Vagina (tissue), 2 donors: ENCODE measurements around the gene CORO2B.

ENCODE experiments used
- CTCF ChIP-seq, 3 experiments: fragments of 450-650 bp in 2 of 3; fragments of 200-600 bp in 1 of 3; sonication (generic) in 1 of 3; IDR thresholded peaks; one replicate each; pipeline ENCODE4 v1.5.1; 2017 to 2019; ENCODE audit warnings: antibody characterized with exemption in 3 of 3, mild to moderate bottlenecking in 2 of 3, moderate library complexity in 2 of 3
- POLR2A ChIP-seq, 2 donors: fragments of 450-650 bp; IDR thresholded peaks; one replicate each; pipeline ENCODE4 v1.6.1; 2017; ENCODE audit warnings: antibody characterized with exemption in 2 of 2, mild to moderate bottlenecking in 2 of 2, moderate library complexity in 2 of 2

DNA sequence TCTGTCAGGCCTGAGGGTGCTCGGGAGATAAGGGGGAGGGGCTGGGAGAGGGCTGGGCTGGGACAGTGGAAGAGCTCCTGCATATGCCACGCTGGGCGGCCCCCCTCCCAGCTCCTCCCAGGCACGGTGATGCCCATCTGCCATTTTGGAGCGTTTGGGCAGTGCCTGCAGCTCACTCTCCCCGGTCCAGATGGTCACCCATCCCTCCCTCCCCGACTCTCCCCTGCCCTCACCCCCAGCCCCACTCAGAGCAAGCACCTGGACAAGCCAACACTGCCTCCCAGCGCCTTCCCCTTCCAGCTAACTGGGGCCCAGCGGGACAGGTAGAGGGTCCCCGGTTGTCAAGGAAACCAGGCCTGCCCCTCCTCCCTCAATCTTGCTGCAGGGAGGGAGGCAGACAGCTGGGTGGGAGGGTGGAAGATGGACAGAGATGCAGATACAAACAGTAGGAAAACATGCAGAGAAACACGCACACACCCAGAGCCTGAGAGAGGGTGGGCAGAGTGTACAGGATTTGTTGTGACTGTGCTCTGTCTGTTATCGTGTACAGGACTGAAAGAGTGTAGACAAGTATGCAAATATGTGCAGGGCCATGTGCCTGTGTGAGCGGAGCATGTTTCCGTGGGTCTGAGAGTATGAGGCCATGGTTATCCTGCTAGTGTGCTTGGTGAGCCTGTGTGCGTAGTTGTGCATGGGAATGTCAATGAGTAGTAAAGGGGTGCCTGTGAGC is 17.5 kb upstream of the CORO2B start:
- TF ChIP-seq CTCF (IDR thresholded peaks at IDR 0.05), result no peak
- TF ChIP-seq POLR2A (IDR thresholded peaks at IDR 0.05), result no peak
